GM21737 (cell line): ENCODE data around the gene HYPK.
"Not testable (repeated sequence)": the region's sequence is repeated elsewhere in the genome, so short reads cannot be mapped to it uniquely, and the experiment has no call there.

Experiments used
- ATAC-seq: cut with Tn5 transposase; IDR thresholded peaks from one replicate; pipeline ENCODE4 v1.9.1; 2021; ENCODE audit warnings: mild to moderate bottlenecking, moderate library complexity; ENCODE audit not compliant: unreplicated experiment

The HYPK gene

GRCh38 chr15:43832485-43832884, 32.1 kb downstream of the HYPK start:
- ATAC-seq, result not testable (repeated sequence)

- ATAC-seq, result no peak
These were observed 45.0 kb downstream of the HYPK start for GRCh38 chr15:43845421-43845820.

- ATAC-seq, result no peak
These were observed 50.9 kb downstream of the HYPK start for GRCh38 chr15:43851251-43851650.

- no peak for ATAC-seq
These were observed 52.2 kb downstream of the HYPK start for GRCh38 chr15:43852607-43853006.
